WTC11 (cell line): ENCODE results near the gene AKAP13.

Source experiments
- ATF1 ChIP-seq: sonication (generic); formaldehyde crosslinking; IDR thresholded peaks from 2 replicates; pipeline ENCODE4 v1.8.1; 2023; ENCODE audit warnings: mild to moderate bottlenecking, moderate library complexity, missing genetic modification reagents
- CREB1 ChIP-seq: sonication (generic); formaldehyde crosslinking; IDR thresholded peaks from 2 replicates; pipeline ENCODE4 v1.8.0; 2023; ENCODE audit warnings: mild to moderate bottlenecking, missing genetic modification reagents
- CTCF ChIP-seq: fragments of 200-600 bp; IDR thresholded peaks from 2 replicates; pipeline ENCODE4 v1.8.0; 2022; ENCODE audit warnings: antibody characterized with exemption
- NR2C2 ChIP-seq: sonication (generic); formaldehyde crosslinking; IDR thresholded peaks from 2 replicates; pipeline ENCODE4 v1.8.0; 2022; ENCODE audit warnings: mild to moderate bottlenecking, missing genetic modification reagents
- ZNF138 ChIP-seq: sonication (generic); formaldehyde crosslinking; conservative IDR thresholded peaks from 2 replicates; pipeline ENCODE4 v1.8.1; 2022; ENCODE audit warnings: mild to moderate bottlenecking, moderate library complexity, missing genetic modification reagents

GRCh38 chr15:85621094-85621493 is 240.7 kb downstream of the AKAP13 start:
- no peak for TF ChIP-seq NR2C2 (CRISPR knock-in tag)
- TF ChIP-seq CREB1 (CRISPR knock-in tag): no peak
- no peak for TF ChIP-seq ATF1
- TF ChIP-seq ZNF138 (CRISPR knock-in tag): no peak
- no peak for TF ChIP-seq CTCF
